NCI-H1105 treated with DMSO at 0.1 percent for 48 hours (cell line): ENCODE results near the gene JRKL.

ENCODE experiments used
- DNase-seq: peaks from one replicate; lab custom pipeline; 2025; lab: John Stamatoyannopoulos, UW

JRKL gene

GRCh38 chr11:96389720-96390487 is at the start of gene JRKL, which contains the start of gene CCDC82:
TSS of gene JRKL (plus strand) at chr11:96390013. CDS start at chr11:96390650, 637 bp downstream.
TSS of gene CCDC82 (minus strand) at chr11:96389912. CDS start at chr11:96384747, 5,165 bp downstream.
- DNase-seq, result peak; percentile 90

DNA sequence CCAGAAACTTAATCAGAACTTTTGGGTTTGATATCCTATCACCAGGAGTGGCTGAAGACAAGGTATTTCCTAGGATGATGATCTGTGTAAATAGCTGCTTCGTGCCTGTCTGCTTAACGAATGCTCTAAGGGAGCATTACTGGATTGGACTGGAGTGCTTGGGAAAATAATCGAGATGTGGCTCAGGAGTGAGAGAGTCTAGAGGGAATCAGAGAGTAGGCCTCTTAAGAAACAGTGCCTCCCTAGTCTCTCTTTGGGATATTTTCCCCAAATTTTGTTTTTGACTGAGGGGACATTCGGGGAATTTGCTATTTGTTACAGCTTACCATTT is 49.3 kb upstream of the JRKL start:
- no peak for DNase-seq

DNA sequence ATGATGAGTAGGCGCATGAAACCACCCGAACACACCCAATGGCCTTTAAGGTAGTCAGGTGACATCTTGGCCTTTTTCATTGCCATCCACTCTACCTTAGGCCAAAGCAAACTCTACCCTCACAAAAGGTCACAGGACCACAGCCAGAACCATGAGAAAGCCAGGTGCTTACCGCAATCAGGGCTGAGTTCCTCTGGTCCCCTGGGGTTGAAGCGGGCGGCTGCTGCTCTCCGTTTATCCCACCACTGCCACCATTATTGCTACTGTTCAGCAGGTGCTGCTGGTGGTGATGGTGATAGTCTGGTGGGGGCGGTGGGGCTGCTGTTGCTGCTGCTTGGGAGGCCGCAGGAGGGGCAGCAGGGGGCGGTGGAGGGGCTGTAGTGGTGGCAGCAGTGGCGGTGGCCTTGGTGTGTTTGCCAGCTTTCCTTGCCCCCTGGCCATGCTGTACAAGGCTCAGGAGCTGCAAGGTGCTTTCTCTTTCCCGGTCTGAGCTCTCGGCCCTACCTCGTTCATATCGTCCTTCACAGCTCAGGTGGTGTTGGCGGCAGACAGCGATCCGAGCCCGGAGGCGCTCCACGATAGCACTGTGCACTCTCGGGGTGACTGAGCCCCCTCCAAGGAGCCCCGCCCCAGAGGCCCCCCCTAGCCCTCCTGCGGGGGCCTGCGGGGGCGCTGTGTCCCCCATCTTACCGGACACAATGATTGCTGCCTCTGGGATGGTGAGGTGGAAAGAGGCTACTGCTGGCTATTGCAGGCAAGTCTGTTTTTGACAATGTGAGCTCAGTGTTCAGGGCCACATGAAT is 48.4 kb upstream of the JRKL start:
- DNase-seq, result no peak

DNA sequence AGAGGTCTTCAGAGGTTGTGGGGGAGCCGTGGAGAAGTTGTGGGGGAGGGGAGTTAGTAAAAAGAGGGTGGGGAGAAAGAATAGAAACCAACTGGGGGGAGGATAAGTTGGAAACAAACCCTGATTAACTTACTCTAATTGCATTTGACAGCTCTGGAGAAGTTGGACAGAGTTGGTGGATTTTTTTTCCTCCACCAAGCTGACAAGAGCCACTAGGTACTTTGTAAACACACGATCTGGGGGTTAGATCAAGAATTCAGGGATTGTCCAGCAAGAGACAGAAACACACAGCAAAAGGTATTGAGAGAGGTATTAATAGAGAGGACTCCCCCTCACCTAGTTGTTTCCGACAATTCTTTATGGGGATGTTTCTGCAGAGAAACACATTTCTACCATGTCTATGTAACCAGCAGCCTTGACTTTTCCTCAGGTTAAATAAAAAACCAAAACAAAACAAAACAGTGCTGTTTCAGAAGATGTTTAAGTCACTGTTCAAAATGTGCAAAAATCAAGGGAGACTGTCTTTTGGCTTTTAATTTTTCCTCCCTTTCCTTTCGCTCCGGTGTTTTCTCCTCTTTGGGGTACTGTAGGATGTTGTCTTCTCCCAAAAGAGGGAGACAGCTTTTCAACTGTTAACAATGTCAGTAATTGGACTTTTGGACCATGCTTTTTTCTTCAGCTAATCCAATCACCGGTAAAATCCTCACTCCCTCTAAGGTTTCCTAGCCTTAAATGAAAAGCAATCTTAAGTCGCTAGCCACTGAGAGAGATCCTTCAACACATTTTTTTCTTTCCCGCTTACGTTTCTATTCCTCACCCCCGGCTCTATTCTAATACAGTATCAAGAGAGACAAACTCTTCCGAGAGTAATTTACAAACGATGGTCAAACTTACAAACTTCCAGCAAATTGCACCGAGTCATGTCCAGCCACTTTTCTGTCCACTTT is 47.5 kb upstream of the JRKL start:
- no peak for DNase-seq

DNA sequence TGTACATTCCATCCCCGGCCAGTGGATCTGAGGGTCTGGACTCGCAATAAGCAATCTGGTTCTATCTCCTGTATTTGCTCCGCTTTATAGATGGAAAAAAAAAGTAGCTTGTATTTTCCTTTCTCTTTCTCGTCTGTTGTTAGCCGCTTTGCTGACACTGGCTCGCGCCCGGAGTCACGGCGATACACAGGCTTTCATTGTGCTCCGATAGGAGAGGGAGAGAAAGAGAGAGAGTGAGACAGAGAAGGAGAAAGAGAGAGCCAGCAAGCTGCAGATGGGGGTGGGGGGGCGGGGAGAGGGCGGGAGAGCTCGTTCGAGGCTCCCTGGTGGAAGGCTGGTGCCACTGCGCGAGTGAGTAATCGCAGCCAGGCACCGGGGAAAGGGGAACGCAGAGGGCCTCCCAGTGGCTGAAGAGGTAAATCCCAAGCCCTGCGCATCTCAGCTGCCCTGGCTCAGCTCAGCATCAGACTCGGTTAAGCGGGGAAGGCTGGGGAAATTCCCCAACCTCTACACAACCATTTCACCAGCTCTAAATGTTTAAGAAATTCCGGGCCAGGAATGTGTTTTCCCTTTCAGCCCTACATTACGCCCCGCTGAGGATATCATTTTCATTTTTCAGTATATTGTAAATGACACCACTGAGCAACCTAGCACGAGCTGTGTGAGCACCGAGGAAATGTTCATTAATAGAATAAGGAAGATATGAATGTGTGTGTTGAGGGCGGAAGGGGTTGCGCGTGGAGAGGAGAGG is 46.7 kb upstream of the JRKL start, which contains the start of gene MAML2:
TSS of gene MAML2 (minus strand) at position 235 of the 751 bp plus-strand sequence. CDS start 1,300 bp downstream, outside the sequence.
- peak; percentile 91 for DNase-seq

- DNase-seq, result no peak
Observed at GRCh38 chr11:96356848-96357247, 33.0 kb upstream of the JRKL start.

DNA sequence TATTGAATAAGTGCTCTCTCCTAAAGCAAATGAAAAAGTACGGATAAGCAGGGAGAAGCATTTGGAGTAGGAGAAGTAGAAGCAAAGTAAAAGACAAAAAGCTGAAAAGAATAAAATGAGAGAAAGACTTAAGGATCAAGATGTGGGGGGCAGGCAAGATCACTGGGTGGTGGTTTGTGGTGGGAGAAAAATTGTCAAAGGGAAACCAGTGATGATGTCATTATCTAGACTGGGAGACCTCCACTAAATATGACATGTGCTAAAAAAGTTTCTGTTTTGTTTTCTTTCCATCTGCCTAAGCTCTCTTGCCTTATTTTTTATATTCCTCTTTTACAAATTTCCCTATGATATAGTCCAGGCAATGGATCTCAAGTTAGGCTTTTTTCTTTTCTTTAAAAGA is 32.0 kb upstream of the JRKL start:
- DNase-seq, result no peak

GRCh38 chr11:96358321-96358720 is 31.5 kb upstream of the JRKL start:
- DNase-seq, result no peak

- no peak for DNase-seq
Observed at GRCh38 chr11:96361778-96362177, 28.0 kb upstream of the JRKL start.

DNA sequence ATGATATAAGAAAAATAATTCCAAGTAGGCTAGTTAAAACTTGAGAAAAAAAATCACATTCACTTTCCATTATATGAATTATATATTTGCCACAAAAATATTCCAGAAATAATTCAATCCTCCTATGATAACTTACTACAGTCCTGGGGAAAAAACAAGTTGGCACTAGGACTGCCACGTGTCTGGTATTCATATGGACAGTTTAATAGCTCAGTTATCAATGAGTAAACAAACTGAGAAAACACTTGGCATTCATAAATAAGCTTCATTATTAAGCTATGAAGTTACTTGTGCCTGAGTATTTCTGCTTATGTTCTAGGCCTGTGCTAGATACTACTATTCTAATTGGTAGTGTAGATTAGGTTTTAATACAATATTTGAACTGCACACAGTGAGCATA is 24.3 kb upstream of the JRKL start:
- DNase-seq, result no peak

- DNase-seq, result no peak
Observed at GRCh38 chr11:96366024-96366423, 23.8 kb upstream of the JRKL start.

GRCh38 chr11:96367342-96367741 is 22.5 kb upstream of the JRKL start:
- no peak for DNase-seq

GRCh38 chr11:96373826-96374225 is 16.0 kb upstream of the JRKL start:
- no peak for DNase-seq

GRCh38 chr11:96376796-96377195 is 13.0 kb upstream of the JRKL start:
- no peak for DNase-seq

DNA sequence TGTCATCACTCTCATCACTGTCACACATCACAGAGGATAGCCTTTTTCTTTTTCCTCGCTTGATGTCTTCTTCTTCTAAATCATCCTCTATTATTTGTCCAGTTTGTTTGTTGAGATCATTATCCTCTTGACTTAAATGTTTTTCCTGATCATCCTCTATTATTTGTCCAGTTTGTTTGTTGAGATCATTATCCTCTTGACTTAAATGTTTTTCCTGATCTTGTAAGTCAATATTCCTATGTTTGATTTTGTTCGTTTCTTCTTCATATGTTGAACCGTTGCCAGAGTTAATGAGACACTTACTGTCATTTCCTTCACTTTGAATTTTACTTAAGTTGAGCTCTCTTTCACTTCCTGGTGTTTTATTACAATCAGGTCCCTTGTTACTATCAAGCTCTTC is 5.7 kb upstream of the JRKL start:
- DNase-seq, result peak; percentile 89

DNA sequence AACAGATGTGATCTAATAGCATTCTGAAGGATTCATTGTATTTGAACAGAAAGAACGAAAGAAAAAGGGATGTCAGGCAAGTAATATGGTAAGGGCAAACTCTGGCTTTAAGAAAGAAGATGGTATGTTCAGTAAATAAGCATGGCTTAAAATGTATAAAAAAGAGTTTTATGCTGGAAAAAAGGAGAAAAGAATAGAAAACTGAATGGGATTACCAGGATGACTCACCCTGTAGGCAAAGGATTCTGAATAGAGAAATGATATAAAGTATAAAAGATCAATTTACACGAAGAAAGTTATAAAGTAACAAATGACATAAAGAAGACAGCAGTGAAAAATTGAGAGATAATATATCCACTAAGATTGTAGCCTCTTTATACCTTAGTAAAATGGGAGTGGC is 4.6 kb upstream of the JRKL start:
- no peak for DNase-seq

DNA sequence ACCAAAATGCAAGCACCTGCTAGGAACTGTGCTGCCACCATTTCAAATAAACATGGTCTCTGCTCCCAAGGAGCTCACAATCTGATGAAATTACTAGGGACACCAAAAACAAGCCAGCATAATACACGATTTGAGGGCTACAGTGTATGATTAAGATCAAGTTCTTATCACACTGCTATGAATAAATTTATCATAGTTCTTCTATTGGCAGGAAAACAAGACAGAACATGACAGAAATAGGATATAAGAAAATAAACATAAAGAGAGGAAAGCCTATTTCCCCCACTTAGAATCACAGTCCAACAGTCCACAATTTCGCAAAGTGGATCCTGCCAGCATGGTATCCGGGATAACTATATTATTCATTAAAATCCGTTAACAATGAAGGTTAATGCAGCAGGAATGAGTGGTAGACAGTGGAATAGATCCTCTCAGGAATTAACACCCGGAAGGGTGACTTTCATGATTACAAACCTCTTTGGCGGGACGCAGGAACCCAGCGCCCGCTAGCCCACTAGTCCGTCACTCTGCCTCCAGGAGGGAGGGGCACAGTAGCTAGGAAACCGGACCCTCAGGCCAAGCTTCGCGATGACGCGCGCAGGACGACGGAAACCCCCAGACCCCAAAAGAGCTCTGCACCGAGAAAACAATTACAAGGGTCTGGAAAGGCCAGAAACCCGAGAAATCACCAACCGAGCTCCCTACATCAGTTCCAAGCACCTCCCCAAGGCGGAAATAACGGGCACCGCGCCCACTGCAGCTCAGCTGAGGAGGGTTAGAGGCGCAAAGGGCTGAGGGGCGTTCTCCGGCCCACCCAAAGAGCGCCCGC is 708 bp upstream of the JRKL start:
- DNase-seq, result peak; percentile 82

- no peak for DNase-seq
Observed at GRCh38 chr11:96390488-96390792, 627 bp downstream of the JRKL start.

DNA sequence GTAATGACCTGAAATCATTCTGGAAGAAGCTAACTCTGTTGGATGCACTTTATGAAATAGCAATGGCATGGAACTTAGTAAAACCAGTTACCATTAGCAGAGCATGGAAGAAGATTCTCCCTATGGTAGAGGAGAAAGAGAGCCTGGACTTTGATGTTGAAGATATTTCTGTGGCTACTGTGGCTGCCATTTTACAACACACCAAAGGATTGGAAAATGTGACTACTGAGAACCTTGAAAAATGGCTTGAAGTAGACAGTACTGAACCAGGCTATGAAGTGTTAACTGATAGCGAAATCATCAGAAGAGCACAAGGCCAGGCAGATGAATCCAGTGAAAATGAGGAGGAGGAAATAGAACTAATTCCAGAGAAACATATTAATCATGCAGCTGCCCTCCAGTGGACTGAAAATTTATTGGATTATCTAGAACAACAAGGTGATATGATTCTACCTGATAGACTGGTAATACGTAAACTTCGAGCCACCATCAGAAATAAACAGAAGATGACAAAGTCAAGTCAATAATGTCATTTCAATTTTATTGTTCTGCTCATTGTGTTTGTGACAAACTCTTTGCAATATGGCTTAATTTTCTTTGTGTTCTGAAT is 2.0 kb downstream of the JRKL start:
- no peak for DNase-seq

DNA sequence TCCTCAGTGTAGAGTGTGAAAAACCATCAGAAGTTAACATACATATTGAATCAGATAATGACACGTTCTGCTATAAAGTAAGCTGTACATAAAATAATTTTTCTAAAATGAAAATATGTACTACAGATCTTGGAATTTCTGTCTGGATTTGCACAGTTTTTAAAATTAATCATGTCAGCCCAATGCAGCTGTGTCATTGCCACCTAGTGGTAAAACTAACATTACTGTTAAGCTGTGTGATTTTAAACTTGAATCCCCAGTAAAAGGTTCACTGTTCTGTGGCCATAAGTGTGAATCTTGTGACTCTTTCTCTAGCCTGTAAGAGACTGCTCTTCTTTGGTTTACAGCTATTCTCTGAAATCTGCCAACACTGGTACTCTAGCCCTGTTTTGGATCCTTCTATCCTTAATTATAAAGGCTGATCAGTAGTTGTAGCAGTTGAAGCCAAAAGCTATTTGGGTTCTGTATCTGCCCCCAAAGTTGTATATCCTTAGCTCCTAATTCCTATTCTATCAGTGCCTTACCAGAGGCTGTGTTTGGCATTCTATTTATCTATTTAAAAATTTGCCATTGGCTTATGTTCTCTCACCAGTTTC is 4.0 kb downstream of the JRKL start:
- DNase-seq, result peak; percentile 49
